BLaER1 (cell line): ENCODE measurements around the gene BICD1.

Experiments used
- H3K27ac ChIP-seq: shearing (Covaris generic); formaldehyde crosslinking; 2 replicates; pipeline ENCODE4 v1.8.1; 2022
- H3K27me3 ChIP-seq: shearing (Covaris generic); formaldehyde crosslinking; 2 replicates; pipeline ENCODE4 v1.8.1; 2022
- H3K36me3 ChIP-seq: shearing (Covaris generic); formaldehyde crosslinking; 2 replicates; pipeline ENCODE4 v1.8.1; 2022
- H3K4me1 ChIP-seq: shearing (Covaris generic); formaldehyde crosslinking; 2 replicates; pipeline ENCODE4 v1.8.1; 2022
- H3K4me2 ChIP-seq: shearing (Covaris generic); formaldehyde crosslinking; 2 replicates; pipeline ENCODE4 v1.8.1; 2022
- H3K4me3 ChIP-seq: shearing (Covaris generic); formaldehyde crosslinking; 2 replicates; pipeline ENCODE4 v1.8.1; 2022
- H3K9ac ChIP-seq: shearing (Covaris generic); formaldehyde crosslinking; 2 replicates; pipeline ENCODE4 v1.8.1; 2022
- H3K9me3 ChIP-seq: shearing (Covaris generic); formaldehyde crosslinking; 2 replicates; pipeline ENCODE4 v1.8.1; 2022
- H4K20me1 ChIP-seq: shearing (Covaris generic); formaldehyde crosslinking; 2 replicates; pipeline ENCODE4 v1.8.1; 2022
- Cebpa-rat ChIP-seq: shearing (Covaris generic); IDR thresholded peaks from 2 replicates; pipeline ENCODE4 v1.8.1; 2022

The BICD1 gene

DNA sequence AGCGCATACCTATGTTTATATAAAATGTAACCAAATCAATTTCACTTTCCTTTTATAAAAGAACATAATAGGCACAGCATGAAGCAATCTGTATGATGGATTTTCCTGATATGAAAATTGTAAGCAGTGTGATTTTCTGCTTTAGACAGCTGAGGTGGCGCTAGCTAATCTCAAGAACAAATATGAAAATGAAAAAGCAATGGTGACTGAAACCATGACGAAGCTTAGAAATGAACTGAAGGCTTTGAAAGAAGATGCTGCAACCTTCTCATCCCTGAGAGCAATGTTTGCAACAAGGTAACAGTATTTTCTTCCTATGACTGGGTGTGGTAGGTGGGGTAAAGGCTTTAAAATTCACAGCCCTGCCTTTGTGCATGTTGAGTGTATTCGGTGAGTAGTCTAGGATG lies 227.7 kb downstream of the BICD1 start:
- TF ChIP-seq Cebpa-rat, result no peak
- H3K4me3 ChIP-seq, result no peak overlapping the region
- no peak overlapping the region for H3K4me2 ChIP-seq
- H3K36me3 ChIP-seq, result peaks cover 19% of the 10 kb centered on the region
- no peak overlapping the region for H3K9ac ChIP-seq
- no peaks in the 10 kb centered on the region for H3K27me3 ChIP-seq
- H4K20me1 ChIP-seq, result no peaks in the 10 kb centered on the region
- H3K4me1 ChIP-seq, result no peaks in the 10 kb centered on the region
- no peak overlapping the region for H3K27ac ChIP-seq
- H3K9me3 ChIP-seq, result no peaks in the 10 kb centered on the region

DNA sequence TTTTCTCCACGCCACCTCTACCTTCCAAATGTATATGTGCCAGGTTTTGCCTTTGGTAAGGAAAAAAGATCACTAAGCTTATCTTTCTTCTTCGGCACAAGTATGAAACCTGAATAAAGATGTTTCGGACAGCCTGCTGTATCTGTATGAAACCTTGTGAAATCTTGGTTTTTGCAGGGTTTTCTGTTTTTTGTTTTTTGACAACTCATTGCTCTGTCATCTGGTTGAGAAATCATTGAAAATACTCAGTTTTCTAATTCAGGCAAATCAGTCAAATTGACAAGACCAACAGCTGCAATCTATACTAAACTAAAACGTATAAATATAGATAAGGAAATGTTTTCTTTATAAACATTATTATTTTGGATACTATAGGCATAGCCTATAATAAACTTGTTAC lies 229.6 kb downstream of the BICD1 start:
- H4K20me1 ChIP-seq, result no peaks in the 10 kb centered on the region
- H3K9me3 ChIP-seq, result no peaks in the 10 kb centered on the region
- no peak overlapping the region for H3K9ac ChIP-seq
- H3K27ac ChIP-seq, result no peak overlapping the region
- H3K4me1 ChIP-seq, result no peaks in the 10 kb centered on the region
- H3K4me3 ChIP-seq, result no peak overlapping the region
- H3K4me2 ChIP-seq, result no peak overlapping the region
- H3K27me3 ChIP-seq, result no peaks in the 10 kb centered on the region
- TF ChIP-seq Cebpa-rat, result no peak
- H3K36me3 ChIP-seq, result peaks cover 16% of the 10 kb centered on the region

DNA sequence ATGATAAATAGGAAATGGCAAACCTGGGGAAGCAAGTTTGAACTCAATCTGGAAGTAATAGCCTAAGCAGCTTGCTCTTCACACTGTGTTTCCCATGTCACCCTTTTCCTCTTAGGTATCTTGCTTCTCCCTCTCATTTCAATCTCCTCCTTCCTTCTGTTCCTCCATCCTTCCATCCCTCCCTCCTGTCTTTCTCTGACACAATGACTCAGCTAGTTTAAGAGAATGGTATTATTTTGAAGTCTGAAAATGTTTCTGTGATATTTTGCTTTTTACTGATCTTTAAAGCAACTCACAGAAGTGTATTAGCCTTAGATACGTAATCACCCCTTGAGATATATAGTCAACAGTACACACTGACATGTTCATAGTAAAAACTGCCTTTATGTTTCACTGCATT lies 236.8 kb downstream of the BICD1 start:
- H3K4me1 ChIP-seq, result no peaks in the 10 kb centered on the region
- TF ChIP-seq Cebpa-rat, result no peak
- no peak overlapping the region for H3K27ac ChIP-seq
- H3K9ac ChIP-seq, result no peak overlapping the region
- H3K4me2 ChIP-seq, result no peak overlapping the region
- no peaks in the 10 kb centered on the region for H4K20me1 ChIP-seq
- H3K27me3 ChIP-seq, result no peaks in the 10 kb centered on the region
- H3K4me3 ChIP-seq, result no peak overlapping the region
- H3K9me3 ChIP-seq, result no peaks in the 10 kb centered on the region
- H3K36me3 ChIP-seq, result peaks cover 13% of the 10 kb centered on the region

DNA sequence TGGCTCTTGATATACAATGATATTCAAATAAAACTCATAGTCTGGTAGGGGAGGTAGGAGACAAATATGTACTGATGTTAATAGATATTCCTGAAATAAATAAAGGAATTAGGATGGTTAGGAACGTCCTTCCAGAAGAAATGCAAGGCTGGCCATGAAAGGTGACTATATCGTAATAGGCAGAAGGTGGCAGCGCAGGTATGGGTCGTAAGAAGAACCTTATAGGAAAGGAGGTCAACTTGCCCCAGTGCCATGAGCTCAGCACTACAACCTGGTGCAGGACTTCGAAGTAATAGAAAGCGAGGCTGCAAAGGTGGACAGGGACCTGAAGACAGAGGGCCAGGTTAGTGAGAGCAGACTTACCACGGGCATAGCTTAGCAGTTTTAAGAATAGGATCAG lies 237.4 kb downstream of the BICD1 start:
- TF ChIP-seq Cebpa-rat, result no peak
- Histone ChIP-seq H3K9me3 (no peaks in the 10 kb centered on the region), H3K9ac (no peak overlapping the region), H3K27me3 (no peaks in the 10 kb centered on the region), H4K20me1 (no peaks in the 10 kb centered on the region), H3K27ac (no peak overlapping the region), H3K4me3 (no peak overlapping the region), H3K36me3 (peaks cover 8% of the 10 kb centered on the region), H3K4me2 (no peak overlapping the region), H3K4me1 (no peaks in the 10 kb centered on the region)

DNA sequence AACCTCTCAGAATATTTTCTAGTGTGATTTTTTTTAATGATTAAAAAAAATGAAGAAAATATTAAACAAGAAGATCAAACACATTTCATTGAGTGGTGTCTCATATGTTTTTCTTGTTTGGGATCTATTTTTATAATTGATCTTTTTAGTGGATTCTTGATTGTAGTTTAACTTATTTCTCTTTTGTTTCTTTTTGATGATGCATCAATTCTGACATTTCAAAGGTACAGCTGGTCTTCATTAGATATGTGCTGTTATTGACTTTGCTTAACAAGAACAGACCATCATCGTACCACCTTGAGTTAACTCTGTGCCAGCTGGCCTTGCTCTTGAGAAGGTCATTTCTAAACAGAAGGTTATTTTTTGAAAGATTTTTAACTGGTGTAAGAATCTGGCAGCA lies 246.9 kb downstream of the BICD1 start:
- Histone ChIP-seq H3K27ac (no peak overlapping the region), H3K9me3 (no peaks in the 10 kb centered on the region), H3K27me3 (no peaks in the 10 kb centered on the region)

DNA sequence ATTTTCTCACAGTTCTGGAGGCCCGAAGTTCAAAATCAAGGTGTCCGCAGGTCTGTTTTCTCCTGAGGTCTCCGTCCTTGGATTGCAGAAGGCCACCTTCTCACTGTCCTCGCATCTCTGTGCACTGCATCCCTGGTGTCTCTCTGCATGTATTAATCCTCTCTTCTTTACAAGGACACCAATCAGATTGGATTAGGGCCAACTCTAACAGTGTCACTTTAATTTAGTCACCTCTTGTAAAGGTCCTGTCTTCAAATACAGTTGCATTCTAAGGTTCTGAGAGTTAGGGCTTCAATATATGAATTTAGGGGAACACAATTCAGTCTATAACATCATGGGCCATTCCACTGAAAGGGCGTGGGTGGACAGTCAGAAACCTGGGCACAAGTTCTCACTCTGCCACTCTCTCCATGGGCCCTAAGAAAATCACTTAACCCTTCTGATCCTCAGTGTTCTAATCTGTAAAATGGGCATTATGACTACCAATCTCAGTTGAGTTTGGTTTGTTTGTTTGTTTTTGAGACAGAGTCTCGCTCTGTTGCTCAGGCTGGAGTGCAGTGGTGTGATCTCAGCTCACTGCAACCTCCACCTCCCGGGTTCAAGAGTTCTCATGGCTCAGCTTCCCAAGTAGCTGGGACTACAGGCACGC lies 251.1 kb downstream of the BICD1 start:
- H3K27ac ChIP-seq, result no peak overlapping the region
- peaks cover 19% of the 10 kb centered on the region for H3K4me1 ChIP-seq
- 0 out of 2 replicates have a peak, but pooled peaks cover 4% of the 10 kb centered on the region for H3K36me3 ChIP-seq
- H3K9ac ChIP-seq, result no peak overlapping the region
- no peaks in the 10 kb centered on the region for H3K27me3 ChIP-seq
- H4K20me1 ChIP-seq, result no peaks in the 10 kb centered on the region
- H3K4me2 ChIP-seq, result no peak overlapping the region
- no peak for TF ChIP-seq Cebpa-rat
- H3K9me3 ChIP-seq, result no peaks in the 10 kb centered on the region
- H3K4me3 ChIP-seq, result no peak overlapping the region

More for the DNA sequence above, 246.9 kb downstream of the BICD1 start:
- no peak for TF ChIP-seq Cebpa-rat
- Histone ChIP-seq H4K20me1 (no peaks in the 10 kb centered on the region), H3K4me1 (0 out of 2 replicates have a peak, but pooled peaks cover 2% of the 10 kb centered on the region), H3K36me3 (0 out of 2 replicates have a peak, but pooled peaks cover 4% of the 10 kb centered on the region), H3K4me3 (no peak overlapping the region), H3K9ac (no peak overlapping the region), H3K4me2 (no peak overlapping the region)

DNA sequence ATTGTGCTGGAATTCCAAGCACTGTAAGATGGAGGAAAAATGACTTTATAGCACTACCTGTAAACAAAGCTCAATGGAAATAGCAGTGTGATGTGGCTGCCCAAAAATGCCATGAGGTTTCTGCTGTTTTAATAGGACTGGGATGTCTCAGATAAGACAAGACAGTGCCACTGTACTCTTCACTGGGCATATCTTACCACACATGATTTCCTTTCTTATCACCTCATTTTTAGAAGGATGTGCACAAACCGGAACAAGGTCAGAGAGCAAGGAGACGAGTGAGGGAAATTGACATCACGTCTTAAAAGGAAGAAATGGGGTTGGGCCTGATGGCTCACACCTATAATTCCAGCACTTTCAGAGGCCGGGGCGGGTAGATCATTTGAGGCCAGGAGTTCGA lies 254.3 kb downstream of the BICD1 start:
- no peaks in the 10 kb centered on the region for H3K9me3 ChIP-seq
- peak overlapping the region; percentile 32 for H3K4me2 ChIP-seq
- peaks cover 19% of the 10 kb centered on the region for H3K4me1 ChIP-seq
- 0 out of 2 replicates have a peak, but pooled peaks cover 4% of the 10 kb centered on the region for H3K36me3 ChIP-seq
- H3K27me3 ChIP-seq, result no peaks in the 10 kb centered on the region
- no peak overlapping the region for H3K4me3 ChIP-seq
- H3K27ac ChIP-seq, result no peak overlapping the region
- H3K9ac ChIP-seq, result no peak overlapping the region
- no peak for TF ChIP-seq Cebpa-rat
- H4K20me1 ChIP-seq, result no peaks in the 10 kb centered on the region

DNA sequence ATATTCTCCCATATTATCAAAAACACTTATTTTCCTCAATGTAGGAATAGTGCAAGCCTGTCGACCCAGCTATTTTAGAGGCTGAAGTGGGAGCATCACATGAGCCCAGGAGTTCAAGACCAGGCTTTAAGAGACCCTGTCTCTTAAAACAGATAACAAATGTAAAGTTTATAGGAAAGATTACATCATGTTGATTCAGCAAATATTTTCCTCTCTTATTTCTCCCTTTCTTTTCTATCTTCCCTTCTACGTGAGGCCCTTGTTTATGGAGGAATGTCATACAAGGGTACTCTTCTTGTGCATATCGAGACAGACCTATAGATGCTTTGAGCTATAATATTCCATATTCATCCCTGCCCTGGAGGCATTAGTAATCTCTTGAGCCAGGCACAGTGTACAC lies 256.2 kb downstream of the BICD1 start:
- Histone ChIP-seq H3K4me2 (no peak overlapping the region), H3K4me3 (no peak overlapping the region), H3K27me3 (no peaks in the 10 kb centered on the region), H3K9me3 (no peaks in the 10 kb centered on the region), H3K36me3 (no peaks in the 10 kb centered on the region), H3K27ac (no peak overlapping the region), H3K4me1 (peaks cover 19% of the 10 kb centered on the region), H3K9ac (no peak overlapping the region), H4K20me1 (no peaks in the 10 kb centered on the region)
- TF ChIP-seq Cebpa-rat, result no peak

DNA sequence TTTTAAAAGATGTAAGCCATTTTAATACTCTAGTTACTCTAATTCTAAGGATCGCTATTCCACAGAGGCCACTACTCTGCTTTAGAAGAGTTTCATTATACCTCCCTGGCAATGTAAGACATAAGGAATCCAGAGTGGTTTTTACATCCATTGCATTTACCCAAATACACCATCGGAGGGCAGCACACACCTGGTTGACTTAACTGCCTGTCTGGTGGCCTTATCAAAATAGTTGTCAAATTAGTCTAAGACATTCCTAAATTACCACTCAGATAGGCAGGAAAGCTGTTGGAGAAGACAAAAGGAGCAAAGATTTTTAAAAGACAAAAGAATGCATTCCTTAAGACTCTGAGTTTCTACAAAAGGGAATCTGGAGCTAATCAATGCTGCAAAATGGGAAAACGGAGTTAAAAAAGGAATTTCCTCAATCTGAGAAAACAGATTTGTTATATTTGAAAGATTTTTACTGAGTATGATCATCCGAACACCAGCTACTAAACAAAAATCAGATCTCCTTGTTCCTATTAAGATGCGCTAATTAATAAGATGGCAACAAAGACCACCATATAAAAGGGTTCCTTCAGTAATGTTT lies 258.9 kb downstream of the BICD1 start:
- Histone ChIP-seq H3K36me3 (no peaks in the 10 kb centered on the region), H3K4me2 (no peak overlapping the region), H3K27me3 (no peaks in the 10 kb centered on the region), H3K27ac (no peak overlapping the region), H3K4me3 (no peak overlapping the region), H3K4me1 (peaks cover 14% of the 10 kb centered on the region), H4K20me1 (no peaks in the 10 kb centered on the region), H3K9me3 (no peaks in the 10 kb centered on the region), H3K9ac (no peak overlapping the region)
- TF ChIP-seq Cebpa-rat, result no peak

DNA sequence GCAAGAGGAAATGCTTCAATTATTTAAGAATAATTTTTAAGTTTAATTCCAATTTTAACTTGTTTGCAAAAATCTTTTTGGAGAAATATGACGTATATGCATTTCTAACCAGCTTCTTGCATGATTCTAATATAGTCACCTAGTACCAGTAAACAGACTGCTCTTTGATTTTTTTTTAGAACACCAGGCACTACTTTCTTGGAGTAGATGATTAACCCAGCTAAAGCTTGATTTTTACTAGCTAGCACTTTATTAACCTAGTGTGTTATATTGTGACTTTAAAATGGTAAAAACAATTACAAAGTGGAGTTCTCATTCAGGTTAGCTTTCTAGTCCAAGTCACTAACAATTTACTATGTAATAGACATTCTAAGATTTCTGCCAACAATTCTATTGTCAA lies 260.1 kb downstream of the BICD1 start:
- Histone ChIP-seq H3K27me3 (no peaks in the 10 kb centered on the region), H3K9me3 (no peaks in the 10 kb centered on the region), H3K4me1 (peaks cover 6% of the 10 kb centered on the region; the same call in 1 of the 2 replicates), H3K4me2 (no peak overlapping the region), H3K27ac (no peak overlapping the region), H4K20me1 (no peaks in the 10 kb centered on the region), H3K36me3 (no peaks in the 10 kb centered on the region), H3K9ac (no peak overlapping the region), H3K4me3 (no peak overlapping the region)
- TF ChIP-seq Cebpa-rat, result no peak

DNA sequence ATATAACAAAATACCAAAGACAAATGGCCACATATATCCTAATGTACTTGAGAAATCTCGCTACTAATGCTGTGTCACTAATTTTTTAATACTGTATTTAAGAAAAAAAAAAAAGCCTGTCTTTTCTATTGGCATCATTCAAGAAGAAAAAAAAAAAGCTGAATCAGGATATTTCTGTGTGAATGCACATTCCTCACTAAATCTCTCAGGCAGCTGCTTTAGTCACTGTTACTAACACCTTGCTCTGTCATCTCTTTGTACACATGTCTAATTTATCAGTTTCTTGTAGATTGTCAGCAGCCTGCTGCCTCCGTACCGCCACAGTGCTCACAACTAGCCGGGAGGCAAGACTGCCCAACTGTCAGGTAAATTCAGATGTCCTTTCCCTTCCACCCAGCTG lies 260.7 kb downstream of the BICD1 start:
- Histone ChIP-seq H3K4me3 (no peak overlapping the region), H3K4me2 (no peak overlapping the region), H4K20me1 (no peaks in the 10 kb centered on the region), H3K27ac (no peak overlapping the region), H3K9ac (no peak overlapping the region), H3K9me3 (no peaks in the 10 kb centered on the region), H3K27me3 (no peaks in the 10 kb centered on the region), H3K4me1 (peaks cover 6% of the 10 kb centered on the region; the same call in 1 of the 2 replicates), H3K36me3 (no peaks in the 10 kb centered on the region)
- TF ChIP-seq Cebpa-rat, result no peak
